OCI-M1 (cell line): ENCODE data around the gene ZNF440.
A peak's percentile ranks its signal among the peaks of the same experiment; 100 is the strongest.
"Not testable (repeated sequence)": the region's sequence is repeated elsewhere in the genome, so short reads cannot be mapped to it uniquely, and the experiment has no call there.

Experiments used
- DNase-seq: peaks from one replicate; lab custom pipeline; 2025; lab: John Stamatoyannopoulos, UW

ZNF440 gene

DNA sequence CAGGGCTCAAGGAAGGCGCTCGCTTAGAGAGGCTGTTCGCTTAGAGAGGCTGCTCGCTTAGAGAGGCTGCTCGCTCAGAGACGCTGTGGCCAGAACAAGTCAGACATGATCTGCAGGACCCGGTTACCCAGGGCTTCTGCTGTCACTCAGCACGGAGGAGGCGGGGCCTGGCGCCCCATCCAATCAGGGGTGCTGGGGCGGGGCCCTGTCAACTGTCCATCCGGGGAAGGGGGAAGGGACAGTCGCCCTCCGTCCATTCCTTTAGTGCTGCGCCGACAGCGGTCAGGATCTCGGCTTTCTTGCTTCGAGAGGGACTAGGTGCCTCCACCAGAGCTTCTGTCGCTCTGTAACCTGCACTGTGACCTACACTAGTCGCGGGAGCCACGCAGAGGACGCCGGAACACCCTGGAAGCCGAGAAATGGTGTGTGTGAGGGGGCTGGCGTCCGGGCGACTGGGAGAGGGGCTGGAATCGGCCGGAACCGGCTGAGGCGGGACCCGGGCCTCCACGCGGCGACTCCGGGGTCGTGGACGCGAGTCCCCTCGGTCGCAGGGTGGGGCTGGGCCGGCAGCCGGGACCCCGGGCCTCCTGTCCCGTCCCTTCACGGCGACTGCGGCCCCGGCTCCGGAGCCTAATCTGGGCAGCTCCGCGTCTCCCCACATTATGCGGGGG lies at the start of gene ZNF440:
Gene ZNF440, plus strand, starts transcription at position 245 of the 671 bp plus-strand sequence. Its CDS starts 175 bp downstream, at position 420.
- DNase-seq: peak; percentile 100

DNA sequence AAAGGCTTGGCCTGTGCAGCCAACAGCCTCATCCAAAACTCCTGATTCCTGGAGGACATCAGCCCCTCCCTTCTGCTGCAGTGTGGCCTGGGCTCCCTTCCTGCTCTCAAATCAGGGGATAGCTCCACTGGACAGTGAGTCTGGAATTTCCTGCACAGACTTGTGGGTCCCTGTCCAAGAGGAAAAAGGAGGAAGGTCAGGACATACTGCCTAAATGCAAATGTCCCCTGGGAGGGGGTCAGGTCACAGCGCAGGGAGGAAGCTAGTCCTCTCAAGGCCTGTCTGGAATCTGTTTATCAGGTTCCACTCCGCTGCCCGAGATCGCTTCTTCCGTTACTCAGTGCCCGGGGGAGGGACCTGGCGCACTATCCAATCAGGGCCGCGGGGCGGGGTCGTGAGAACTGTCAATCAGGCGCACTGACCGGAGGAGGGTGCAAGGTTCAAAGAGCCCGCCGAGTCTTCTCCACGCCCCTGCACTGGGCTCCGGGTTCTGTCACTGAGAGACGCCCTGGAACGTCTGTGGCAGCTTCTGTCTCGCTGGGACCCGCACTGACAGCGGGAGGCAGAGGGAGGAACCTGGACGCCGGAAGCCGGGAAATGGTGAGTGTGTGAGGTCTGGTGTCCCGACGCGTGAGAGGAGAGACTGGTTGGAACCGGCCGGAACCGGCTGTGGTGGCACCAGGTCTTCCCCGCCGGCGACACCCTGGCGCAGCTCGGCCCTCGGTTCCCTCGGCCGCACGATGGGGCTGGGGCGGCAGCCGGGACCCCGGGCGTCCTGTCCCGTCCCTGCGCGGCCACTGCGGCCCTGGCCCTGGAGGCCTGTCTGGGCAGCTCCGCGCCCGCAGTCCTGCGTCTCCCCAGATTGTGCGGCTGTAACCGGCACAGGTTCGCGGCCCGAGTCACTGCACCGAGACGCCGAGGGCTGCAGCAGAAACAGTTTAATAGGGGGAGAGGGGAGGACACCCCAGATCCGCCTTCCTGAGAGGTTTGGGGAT lies 47.2 kb upstream of the ZNF440 start, which contains the start of gene ZNF441:
Gene ZNF441, plus strand, starts transcription at position 404 of the 995 bp plus-strand sequence. Its CDS starts 194 bp downstream, at position 598.
- DNase-seq: peak; percentile 100

DNA sequence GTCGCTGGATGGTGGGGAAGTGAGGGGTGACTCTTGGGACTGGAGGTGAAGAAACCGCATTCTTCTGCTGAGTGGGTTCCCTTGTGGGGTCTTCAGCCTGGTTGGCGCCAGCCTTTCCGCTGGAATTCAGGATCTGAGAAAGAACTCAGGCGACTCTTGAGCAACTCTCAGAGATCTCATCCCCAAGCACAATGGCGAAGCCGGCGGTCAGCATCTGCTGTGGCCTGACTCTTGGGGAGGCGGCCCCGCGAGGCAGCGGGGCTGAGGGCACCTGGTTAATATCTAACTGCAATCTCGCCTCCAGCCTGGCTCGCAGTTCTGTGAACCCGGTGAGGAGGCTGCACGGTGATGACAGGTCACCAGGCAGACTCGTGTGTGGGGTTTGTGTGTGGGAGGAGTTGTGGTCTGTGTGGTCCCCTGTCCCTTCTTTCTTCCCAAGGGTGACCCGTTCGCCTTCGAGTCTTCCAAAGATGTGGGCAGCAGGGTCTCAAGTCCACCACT lies 46.4 kb upstream of the ZNF440 start:
- peak; percentile 73 for DNase-seq

DNA sequence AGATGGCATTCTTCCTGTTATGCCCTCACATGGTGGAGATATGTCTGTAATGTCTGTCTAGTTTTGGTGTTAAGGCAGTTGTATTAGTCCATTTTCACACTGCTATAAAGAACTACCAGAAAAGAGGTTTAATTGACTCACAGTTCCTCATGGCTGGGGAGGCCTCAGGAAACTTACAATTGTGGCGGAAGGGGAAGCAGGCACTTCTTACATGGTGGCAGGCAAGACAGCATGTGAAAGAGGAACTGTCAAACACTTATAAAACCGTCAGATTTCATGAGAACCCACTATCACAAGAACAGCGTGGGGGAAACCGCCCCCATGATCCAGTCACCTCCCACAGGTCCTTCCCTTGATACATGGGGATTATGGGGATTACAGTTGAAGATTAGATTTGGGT lies 44.1 kb upstream of the ZNF440 start:
- DNase-seq: peak; percentile 42

DNA sequence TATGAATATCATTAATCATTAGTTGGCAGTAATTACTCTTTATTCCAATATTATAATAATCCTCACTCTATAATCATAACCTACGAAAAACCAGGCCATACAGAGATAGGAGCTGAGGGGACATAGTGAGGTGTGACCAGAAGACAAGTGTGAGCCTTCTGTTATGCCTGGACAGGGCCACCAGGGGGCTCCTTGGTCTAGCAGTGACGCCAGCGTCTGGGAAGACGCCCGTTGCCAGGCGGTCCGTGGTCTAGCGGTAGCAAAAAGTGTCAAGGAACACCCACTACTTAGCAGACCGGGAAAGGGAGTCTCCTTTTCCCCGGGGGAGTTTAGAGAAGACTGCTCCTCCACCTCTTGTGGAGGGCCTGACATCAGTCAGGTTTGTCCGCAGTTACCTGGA lies 42.6 kb upstream of the ZNF440 start:
- DNase-seq: not testable (repeated sequence)

DNA sequence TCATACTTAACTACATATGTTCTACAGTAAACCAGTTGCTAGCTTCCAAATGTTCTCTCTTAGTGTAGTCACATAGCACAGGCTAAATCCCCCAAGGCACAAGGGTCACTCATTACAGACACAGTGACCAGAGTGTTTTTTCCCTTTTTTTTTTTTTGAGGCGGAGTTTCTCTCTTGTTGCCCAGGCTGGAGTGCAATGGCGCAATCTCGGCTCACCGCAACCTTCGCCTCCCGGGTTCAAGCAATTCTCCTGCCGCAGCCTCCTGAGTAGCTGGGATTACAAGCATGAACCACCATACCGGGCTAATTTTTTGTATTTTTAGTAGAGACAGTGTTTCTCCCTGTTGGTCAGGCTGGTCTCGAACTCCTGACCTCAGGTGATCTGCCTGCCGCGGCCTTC lies 37.4 kb upstream of the ZNF440 start:
- not testable (repeated sequence) for DNase-seq

DNA sequence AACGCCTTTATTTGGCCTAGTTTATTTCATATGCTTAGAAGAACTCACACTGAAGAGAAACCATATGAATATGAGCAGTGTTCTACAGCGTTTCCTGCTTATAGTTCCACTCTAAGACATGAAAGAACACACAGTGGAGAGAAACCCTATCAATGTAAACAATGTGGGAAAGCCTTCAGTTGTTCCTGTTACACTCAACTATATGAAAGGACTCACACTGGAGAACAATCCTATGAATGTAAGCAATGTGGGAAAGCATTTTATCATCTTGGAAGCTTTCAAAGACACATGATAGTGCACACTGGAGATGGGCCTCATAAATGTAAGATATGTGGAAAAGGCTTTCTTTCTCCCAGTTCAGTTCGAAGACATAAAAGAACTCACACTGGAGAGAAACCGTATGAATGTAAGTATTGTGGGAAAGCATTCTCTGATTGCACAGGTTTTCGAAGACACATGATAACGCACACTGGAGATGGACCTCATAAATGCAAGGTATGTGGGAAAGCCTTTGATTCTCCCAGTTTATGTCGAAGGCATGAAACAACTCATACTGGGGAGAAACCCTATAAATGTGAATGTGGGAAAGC lies 33.5 kb upstream of the ZNF440 start:
- DNase-seq: peak; percentile 34

DNA sequence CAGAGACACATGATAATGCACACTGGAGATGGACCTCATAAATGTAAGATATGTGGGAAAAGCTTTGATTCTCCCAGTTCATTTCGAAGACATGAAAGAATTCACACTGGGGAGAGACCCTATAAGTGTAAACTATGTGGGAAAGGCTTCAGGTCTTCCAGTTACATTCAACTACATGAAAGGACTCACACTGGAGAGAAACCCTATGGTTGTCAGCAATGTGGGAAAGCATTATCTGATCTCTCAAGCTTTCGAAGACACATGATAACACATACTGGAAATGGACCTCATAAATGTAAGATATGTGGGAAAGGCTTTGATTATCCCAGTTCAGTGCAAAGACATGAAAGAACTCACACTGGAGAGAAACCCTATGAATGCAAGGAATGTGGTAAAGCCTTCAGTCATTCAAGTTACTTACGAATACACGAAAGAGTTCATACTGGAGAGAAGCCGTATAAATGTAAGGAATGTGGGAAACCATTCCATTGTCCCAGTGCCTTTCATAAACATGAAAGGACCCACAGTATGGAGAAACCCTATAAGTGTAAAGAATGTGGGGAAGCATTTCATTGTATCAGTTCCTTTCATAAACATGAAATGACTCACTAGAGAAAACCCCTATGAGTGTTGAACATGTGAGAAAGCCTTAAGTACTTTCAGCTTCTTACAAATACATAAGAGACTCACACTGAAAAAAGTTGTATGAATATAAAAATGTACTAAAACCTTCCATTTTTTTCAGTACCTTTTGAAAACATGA lies 32.6 kb upstream of the ZNF440 start:
- peak; percentile 61 for DNase-seq

DNA sequence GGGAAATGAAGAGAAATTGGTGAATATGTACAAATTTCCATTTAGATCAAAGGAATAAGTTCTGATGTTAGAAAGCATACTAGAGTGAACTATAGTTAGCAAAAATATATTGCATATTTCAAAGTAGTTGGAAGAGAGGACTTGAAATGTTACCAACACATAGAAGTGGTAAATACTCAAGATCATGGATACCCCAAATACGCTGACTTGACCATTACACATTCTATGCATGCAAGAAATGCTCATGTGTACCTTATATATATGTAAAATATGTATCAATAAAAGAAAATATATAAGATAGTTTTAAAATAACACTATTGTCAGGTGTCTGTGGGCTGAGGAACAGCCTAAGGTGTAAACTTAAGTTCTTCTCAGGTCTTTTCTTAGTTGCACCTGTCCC lies 30.3 kb upstream of the ZNF440 start:
- DNase-seq: no peak

DNA sequence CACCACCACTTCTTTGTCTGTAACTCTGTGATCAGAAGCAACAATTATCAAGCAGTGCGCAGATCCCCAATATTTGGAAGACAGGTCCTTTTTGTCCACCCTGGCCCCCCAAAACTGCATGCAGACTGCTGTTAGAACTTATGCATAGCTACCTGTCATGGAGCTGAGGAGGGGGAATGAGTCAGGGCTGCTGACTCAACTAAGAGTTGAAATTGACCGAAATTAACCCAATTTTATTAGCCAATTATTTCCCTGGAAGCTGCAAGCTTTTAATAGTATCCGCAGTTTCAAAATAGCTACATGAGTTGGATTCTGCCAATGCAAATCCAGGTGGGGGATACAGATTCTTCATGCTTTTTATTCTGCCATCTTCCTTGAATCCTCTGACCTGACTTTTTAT lies 29.7 kb upstream of the ZNF440 start:
- no peak for DNase-seq

DNA sequence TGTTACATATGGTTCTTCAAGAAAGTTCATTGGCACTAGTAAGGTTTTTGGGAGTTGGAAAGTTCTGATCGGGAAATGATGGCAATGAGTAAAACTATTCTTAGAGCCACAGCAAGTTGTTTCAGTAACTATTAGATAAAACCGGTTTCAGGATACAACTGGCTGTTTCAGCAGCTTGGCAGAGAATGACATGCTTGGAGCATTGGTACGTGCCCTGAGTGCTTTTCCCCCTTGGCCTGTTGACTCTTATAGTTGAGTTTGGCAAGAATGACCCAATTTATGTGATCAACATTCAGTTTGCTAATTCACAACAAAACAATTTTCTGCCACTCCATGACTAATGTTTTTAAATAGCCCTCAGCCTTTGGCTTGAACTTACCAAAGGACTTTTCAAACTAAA lies 26.5 kb upstream of the ZNF440 start:
- no peak for DNase-seq

DNA sequence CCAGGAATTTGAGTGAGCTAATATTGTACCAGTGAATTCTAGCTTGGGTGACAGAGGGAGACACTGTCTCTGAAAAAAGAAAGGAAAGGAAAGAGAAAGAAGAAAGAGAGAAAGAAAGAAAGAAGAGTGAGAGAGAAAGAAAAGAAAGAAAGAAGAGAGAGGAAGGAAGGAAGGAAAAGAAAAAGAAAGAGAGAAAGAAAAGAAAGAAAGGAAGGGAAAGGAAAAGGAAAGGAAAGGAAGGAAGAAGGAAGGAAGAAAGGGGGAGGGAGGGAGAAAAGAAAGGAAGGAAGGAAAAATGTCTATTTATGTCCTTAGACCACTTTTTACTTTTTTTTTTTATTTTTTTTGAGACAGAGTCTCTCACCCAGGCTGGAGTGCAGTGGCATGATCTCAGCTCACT lies 21.1 kb upstream of the ZNF440 start:
- no peak for DNase-seq

DNA sequence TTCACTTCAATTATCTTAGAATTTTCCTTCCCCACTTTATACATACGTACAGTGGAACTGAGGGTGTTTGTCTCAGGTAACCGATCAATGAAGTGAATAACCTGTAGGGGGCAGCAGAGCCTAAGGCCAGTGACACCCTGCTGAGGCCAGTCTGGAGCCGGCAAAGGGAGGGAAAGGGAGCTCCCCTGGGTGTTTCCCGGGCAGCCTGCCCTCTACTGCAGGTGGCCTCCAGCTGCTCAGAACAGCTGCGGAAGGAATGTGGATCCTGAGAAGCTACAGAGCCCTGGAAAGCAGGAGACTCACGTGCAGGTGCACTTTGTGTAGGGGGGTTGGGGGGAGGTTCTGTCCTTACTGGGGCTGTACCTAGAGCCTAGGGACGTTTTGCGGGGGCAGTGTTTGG lies 16.6 kb upstream of the ZNF440 start:
- peak; percentile 97 for DNase-seq

DNA sequence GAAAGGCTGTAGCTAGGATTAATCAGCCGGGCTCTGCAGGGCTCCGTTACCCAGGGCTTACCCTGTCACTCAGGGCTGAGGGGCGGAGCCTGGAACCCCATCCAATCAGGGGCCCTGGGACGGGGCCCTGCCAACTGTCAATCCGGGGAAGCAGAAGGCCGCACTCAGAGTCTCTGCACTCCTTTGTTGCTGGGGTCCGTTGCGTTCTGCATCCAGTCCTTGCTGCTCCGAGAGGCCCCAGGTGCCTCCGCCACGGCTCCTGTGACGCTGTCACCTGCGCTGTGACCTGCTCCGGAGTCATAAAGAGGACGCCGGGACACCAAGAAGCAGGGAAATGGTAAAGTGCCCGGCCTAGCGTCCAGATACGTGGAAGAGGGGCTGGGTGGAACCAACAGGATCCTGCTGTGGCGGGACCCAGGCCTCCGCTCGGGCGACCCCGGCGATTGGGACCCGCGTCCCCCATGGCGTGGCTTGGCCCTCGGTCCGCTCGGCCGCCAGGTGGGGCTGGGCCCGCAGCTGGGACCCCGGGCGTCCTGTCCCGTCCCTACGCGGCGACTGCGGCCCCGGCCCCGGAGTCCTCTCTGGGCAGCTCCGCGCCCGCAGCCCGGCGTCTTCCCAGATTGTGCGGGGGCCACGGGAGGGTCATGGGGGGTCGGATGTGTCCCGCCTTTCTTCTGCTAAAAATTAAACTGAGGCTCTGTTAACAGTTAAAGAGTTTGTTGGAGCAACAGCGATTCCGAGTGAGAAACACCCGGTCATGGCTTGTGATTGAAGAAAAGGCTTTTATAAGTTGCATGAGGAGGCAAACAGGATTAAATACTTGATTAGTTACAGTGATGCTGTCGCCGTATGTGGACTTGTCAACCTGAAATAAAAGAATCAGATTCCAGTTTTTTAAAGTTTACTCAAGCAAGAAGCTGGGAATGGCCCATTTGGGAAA lies 15.4 kb upstream of the ZNF440 start, which contains the start of gene ZNF491:
Gene ZNF491, plus strand, starts transcription at position 133 of the 940 bp plus-strand sequence. CDS start 7,431 bp downstream, outside the sequence.
- peak; percentile 99 for DNase-seq

DNA sequence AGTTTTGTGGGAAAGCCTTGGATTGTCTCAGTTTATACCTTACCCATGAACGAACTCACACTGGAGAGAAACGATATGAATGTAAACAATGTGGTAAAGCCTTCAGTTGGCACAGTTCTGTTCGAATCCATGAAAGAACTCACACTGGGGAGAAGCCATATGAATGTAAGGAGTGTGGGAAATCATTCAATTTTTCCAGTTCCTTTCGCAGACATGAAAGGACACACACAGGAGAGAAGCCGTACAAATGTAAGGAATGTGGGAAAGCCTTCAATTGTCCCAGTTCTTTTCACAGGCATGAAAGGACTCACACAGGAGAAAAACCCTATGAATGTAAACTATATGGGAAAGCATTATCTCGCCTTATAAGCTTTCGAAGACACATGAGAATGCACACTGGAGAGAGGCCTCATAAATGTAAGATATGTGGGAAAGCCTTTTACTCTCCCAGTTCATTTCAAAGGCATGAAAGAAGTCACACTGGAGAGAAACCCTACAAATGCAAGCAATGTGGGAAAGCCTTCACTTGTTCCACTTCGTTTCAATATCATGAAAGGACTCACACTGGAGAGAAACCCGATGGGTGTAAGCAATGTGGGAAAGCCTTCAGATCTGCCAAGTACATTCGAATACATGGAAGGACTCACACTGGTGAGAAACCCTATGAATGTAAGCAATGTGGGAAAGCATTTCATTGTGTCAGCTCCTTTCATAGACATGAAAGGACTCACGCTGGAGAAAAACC lies 7.5 kb upstream of the ZNF440 start:
- no peak for DNase-seq

DNA sequence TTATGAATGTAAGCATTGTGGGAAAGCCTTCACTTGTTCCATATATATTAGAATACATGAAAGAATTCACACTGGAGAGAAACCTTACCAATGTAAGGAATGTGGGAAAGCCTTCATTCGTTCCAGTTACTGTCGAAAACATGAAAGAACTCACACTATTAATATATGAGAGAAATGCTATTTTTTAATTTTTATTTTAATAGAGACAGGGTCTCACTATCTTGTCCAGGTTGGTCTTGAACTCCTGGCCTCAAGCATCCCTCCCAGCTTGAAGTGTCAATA lies 7.0 kb upstream of the ZNF440 start:
- no peak for DNase-seq

DNA sequence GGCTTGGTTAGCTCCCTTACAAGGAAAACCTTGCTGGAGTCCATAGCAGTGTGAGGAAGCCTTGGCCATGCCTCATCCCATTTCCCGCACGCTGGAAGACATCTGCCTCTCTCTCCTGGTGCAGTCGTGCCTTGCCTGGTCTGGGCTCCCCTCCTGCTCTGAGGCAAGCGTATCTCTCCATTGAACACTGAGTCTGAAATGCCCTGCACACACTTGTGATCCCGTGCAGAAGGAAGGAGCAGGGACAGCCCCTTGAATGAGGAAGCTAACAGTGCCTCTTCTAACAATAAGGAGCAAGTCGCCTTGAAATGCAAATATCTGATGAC lies 407 bp upstream of the ZNF440 start:
- DNase-seq: no peak

DNA sequence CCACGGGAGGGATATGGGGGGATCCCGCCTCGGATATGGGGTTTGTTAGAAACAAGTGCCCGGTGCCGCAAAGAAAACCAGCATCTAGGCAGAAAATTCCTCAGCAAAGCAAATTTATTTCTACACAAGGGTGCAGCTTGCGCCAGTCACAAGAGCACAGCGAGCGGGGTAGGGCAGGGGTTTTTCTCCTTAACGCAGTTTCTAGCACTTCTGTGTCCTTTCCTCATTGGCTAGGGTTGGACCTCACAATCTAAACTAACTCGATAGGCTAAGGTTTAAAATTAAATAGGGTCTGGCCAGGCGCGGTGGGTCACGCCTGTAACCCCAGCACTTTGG lies 595 bp downstream of the ZNF440 start:
- peak; percentile 67 for DNase-seq

DNA sequence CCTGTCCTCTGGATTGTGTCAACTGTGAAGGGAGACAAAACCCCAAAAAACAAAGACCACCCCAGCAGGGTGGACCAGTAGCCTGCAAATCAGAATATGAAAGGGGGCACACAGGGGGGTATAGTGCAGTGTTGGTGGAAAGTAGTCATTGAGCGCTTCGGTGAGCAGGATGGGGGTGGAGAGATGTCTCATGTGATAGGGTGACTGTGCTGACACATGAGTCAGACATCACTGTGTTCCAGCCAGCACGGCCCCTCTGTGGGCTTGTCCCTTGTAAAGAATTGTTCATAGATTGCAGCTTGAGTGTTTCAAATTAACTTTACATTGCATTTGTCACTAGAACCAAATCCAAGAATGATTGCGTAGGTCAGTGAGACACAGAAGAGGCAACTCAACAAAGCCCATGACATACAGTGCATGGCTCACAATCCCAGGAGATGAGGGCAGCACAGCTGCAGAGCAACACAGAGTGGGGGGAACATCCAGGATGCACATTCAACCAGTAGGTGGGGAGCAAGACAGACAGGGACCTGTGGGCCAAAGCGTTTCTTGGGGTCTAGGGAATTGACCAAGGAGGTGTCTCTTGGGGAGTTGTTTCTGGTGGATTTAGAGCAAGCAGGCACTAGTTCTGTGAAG lies 7.5 kb downstream of the ZNF440 start:
- DNase-seq: peak; percentile 74
